NCI-H1048 (cell line): ENCODE results near the gene TUBB2B.
"Not testable (repeated sequence)": the region's sequence is repeated elsewhere in the genome, so short reads cannot be mapped to it uniquely, and the experiment has no call there.

Source experiments
- DNase-seq: peaks from one replicate; lab custom pipeline; 2025; lab: John Stamatoyannopoulos, UW

The TUBB2B gene

DNA sequence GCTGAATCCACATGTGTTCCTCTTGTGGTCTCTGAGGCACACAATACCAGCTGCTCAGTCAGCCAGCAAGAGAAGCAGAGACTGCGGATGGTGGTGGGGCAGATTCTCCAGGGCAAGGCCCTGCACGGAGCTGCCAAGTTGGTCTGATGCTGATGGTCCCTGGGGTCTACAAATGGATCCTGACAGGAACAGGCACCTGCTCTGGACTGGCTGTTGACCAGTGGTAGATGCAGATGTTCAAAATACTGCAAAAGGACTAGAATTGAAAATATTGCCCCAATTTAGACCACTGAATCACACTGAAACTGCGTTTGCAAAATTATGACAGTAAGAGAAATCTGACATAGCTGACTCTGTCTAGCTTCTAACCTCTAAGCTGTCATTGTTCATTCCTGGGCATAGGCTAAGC is 40.5 kb downstream of the TUBB2B start:
- DNase-seq, result no peak

DNA sequence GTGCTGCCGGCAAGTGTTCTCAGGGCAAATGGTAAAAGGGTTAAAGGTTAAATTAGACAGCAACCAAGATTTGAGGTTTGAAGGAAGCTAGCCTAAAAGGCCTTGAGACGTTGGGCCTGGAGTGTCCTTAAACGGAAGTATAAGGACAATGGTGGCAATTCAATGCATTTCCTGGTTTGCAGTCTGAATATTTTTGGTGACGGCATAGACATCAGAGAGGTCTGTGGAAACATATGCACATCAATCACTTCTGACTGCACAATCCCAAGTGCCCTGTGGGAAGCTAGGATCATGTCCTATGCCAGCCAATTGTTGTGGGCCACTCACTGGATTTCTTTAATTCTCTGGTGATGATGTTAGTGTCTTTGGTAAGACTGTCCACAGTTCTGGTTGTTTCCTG is 44.4 kb downstream of the TUBB2B start:
- no peak for DNase-seq

- no peak for DNase-seq
Measured at GRCh38 chr6:3181105-3181504, 46.3 kb downstream of the TUBB2B start.

GRCh38 chr6:3179945-3180344 is 47.5 kb downstream of the TUBB2B start:
- not testable (repeated sequence) for DNase-seq

DNA sequence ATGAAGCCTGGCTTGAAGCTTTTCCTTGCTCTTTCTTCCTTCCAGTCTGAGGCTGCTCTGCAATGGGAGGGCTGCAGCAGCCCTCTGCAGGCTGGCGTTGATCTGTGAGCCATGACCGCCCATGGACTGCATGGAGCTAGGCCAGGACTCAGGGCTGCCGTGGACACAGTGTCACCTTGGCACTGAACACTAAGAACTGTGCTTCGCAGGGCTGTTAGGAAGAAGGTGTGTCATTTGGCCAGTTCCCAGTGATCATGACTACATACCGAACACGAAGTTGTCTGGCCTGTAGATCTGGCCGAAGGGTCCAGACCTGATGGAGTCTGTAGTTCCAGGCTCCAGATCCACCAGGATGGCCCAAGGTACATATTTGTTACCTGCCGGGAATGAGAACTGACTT is 48.8 kb downstream of the TUBB2B start:
- DNase-seq, result not testable (repeated sequence)

DNA sequence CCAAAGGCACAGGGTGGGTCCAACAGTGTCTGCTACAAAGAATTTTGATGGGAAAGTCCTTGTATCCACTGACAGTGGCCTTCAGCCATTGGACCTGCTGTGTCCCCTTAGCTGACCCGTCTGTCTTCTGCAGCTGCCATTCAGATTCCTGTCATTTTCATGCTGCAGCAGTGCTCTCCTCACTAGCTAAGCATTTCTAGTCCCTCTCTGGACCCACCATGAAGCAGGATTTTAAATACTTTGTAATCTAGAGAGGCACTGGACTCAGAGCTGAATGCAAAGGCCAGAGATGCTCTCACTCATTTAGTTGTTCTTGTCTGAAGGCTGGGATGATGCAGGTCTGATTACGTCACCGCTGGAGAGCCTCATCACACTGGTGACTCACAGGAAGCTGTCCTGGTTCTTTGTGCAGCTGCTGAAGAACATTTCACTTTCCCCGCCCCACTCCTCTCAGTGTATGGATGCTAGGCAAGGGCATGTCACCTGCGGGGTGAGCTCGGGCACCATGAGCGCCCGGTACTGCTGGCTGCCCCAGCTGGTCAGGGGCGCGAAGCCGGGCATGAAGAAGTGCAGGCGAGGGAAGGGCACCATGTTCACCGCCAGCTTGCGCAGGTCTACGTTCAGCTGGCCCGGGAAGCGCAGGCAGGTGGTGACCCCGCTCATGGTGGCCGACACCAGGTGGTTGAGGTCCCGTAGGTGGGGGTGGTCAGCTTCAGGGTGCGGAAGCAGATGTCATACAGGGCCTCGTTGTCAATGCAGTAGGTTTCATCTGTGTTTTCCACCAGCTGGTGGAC is 50.7 kb downstream of the TUBB2B start:
- no peak for DNase-seq

DNA sequence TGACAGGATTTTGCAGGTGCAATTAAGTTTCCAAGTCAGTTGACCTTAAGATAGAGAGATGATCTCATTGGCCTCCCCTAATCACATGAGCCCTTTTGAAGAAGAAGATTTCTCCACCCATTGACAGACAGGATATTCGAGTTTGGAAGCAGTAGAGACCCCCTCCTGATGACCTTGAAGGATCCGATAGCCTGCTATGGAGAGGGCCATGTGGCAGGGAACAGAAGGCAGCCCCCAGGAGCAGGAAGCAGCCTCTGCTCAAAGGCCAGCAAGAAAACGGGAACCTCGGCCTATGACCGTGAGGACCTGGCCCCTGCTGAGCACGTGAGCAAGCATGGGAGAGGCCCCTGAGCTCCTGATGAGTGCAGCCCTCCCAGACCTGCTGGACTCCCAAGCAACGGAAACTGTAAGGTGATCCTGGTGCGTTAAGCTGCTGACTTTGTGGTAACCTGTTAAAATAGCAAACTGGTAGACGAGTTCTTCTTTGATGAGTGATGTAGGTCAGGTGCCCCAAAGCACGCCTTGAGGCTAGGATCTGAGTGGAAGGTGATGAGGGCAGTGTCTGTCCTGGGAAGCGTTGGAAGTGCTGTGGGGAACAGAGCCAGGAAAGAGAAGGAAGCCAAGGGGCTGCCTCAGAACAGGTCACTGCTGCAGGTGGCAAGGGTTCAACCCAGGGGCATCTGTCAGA is 51.6 kb downstream of the TUBB2B start:
- DNase-seq, result no peak
